Astrocyte (in vitro differentiated cells and primary cell): ENCODE measurements around the gene GSTK1. TPM values are rescaled to one million over a fixed set of nuclear protein-coding genes. Genes with fewer than 3 reads are reported as not detected.

Experiments used
- DNase-seq: peaks from one replicate; pipeline ENCODE4 v3.0.0-alpha.2; 2010; ENCODE audit warnings: low read depth
- FAIRE-seq: peaks from 2 replicates; lab custom pipeline; 2011; peaks lifted over from hg19 to GRCh38; lab: Jason Lieb, UNC
- H2AFZ ChIP-seq: 2 replicates; pipeline ENCODE4 v1.6.0; 2012; ENCODE audit warnings: low read depth, low read length, inconsistent platforms
- H3K27ac ChIP-seq: 2 replicates; pipeline ENCODE4 v1.5.1; 2011; ENCODE audit warnings: low read depth, low read length, inconsistent platforms
- H3K27me3 ChIP-seq: 2 replicates; pipeline ENCODE4 v1.6.0; 2011; ENCODE audit warnings: low read length, inconsistent platforms; ENCODE audit not compliant: insufficient read depth
- H3K36me3 ChIP-seq: 2 replicates; pipeline ENCODE4 v1.5.1; 2011; ENCODE audit warnings: low read length, inconsistent platforms; ENCODE audit not compliant: insufficient read depth
- H3K4me1 ChIP-seq: 2 replicates; pipeline ENCODE4 v1.5.1; 2011; ENCODE audit warnings: low read length, inconsistent platforms; ENCODE audit not compliant: insufficient read depth
- H3K4me2 ChIP-seq: 2 replicates; pipeline ENCODE4 v1.6.0; 2012; ENCODE audit warnings: low read length, inconsistent platforms
- H3K4me3 ChIP-seq: 2 replicates; pipeline ENCODE4 v1.5.1; 2011; ENCODE audit warnings: low read depth, mild to moderate bottlenecking, low read length, inconsistent platforms; ENCODE audit not compliant: insufficient read depth
- H3K79me2 ChIP-seq: 2 replicates; pipeline ENCODE4 v1.6.0; 2012; ENCODE audit warnings: mild to moderate bottlenecking, low read length, inconsistent platforms; ENCODE audit not compliant: insufficient read depth
- H3K9ac ChIP-seq: 2 replicates; pipeline ENCODE4 v1.6.0; 2012; ENCODE audit warnings: mild to moderate bottlenecking, low read length, inconsistent platforms
- H3K9me3 ChIP-seq: 2 replicates; pipeline ENCODE4 v1.5.1; 2012; ENCODE audit warnings: low read depth, mild to moderate bottlenecking, low read length, inconsistent platforms; ENCODE audit not compliant: insufficient read depth
- H4K20me1 ChIP-seq: 2 replicates; pipeline ENCODE4 v1.6.0; 2012; ENCODE audit warnings: low read length, inconsistent platforms; ENCODE audit not compliant: insufficient read depth
- H3K27ac Mint-ChIP-seq: one replicate; pipeline ENCODE4 v1.8.0; 2021; ENCODE audit warnings: mild to moderate bottlenecking, mixed read lengths; ENCODE audit not compliant: unreplicated experiment
- H3K27me3 Mint-ChIP-seq: one replicate; pipeline ENCODE4 v1.8.0; 2021; ENCODE audit warnings: low read depth, mixed read lengths; ENCODE audit not compliant: unreplicated experiment
- H3K36me3 Mint-ChIP-seq: one replicate; pipeline ENCODE4 v1.8.0; 2021; ENCODE audit warnings: low read depth, mixed read lengths; ENCODE audit not compliant: unreplicated experiment
- H3K4me1 Mint-ChIP-seq: one replicate; pipeline ENCODE4 v1.8.0; 2021; ENCODE audit warnings: low read depth, mixed read lengths; ENCODE audit not compliant: unreplicated experiment
- H3K4me3 Mint-ChIP-seq: one replicate; pipeline ENCODE4 v1.8.0; 2021; ENCODE audit warnings: mild to moderate bottlenecking, moderate library complexity, mixed read lengths; ENCODE audit not compliant: unreplicated experiment
- H3K9me3 Mint-ChIP-seq: one replicate; pipeline ENCODE4 v1.8.0; 2021; ENCODE audit warnings: mild to moderate bottlenecking, mixed read lengths; ENCODE audit not compliant: unreplicated experiment
- EZH2 ChIP-seq: IDR thresholded peaks from 2 replicates; pipeline ENCODE4 v1.6.1; 2012; ENCODE audit warnings: mild to moderate bottlenecking, low read length, inconsistent platforms; ENCODE audit not compliant: insufficient read depth
- total RNA-seq: library from RNA; stranded (reverse); gene quantifications from 2 replicates; pipeline ENCODE4 v1.2.1, GENCODE V29; 2021
- TF ChIP-seq, protein P1 (sequence below): IDR thresholded peaks from 2 replicates; pipeline ENCODE4 v1.5.1; 2011; ENCODE audit warnings: low read depth, mild to moderate bottlenecking, inconsistent platforms, low read length, moderate library complexity; ENCODE audit not compliant: insufficient read depth

GSTK1 gene
- total RNA-seq, 1 donor from 2014 or later, result 97.5 TPM

DNA sequence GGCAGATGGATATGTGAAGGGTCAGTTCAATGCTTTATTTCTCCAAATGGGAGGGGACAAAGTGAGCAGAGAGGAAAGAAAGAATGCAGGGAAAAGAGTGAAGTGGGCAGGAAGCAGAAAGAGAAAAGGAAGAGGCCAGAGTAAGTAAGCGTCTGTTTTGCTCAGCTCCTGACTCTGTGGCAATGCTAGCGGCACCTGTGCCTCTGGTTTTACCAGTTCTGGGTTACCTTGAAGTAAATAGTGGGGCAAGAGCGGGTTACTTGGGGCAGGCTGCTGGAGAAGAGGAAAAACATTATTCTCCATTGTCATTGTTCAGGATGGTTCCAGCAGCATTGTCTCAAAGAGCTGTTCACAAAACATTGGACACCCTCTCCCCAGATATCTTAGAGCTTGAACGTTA, 39.5 kb upstream of the GSTK1 start:
- no peak overlapping the region for H3K9ac ChIP-seq
- no peak for TF ChIP-seq EZH2
- TF ChIP-seq, protein P1, sequence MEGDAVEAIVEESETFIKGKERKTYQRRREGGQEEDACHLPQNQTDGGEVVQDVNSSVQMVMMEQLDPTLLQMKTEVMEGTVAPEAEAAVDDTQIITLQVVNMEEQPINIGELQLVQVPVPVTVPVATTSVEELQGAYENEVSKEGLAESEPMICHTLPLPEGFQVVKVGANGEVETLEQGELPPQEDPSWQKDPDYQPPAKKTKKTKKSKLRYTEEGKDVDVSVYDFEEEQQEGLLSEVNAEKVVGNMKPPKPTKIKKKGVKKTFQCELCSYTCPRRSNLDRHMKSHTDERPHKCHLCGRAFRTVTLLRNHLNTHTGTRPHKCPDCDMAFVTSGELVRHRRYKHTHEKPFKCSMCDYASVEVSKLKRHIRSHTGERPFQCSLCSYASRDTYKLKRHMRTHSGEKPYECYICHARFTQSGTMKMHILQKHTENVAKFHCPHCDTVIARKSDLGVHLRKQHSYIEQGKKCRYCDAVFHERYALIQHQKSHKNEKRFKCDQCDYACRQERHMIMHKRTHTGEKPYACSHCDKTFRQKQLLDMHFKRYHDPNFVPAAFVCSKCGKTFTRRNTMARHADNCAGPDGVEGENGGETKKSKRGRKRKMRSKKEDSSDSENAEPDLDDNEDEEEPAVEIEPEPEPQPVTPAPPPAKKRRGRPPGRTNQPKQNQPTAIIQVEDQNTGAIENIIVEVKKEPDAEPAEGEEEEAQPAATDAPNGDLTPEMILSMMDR, result no peak
- H3K9me3 ChIP-seq, result no peaks in the 10 kb centered on the region
- no peaks in the 10 kb centered on the region for H3K36me3 Mint-ChIP-seq
- H3K27me3 Mint-ChIP-seq, result peaks cover 18% of the 10 kb centered on the region
- FAIRE-seq (no peak), DNase-seq (no peak)
- H3K4me1 ChIP-seq, result no peaks in the 10 kb centered on the region
- H3K4me3 Mint-ChIP-seq, result no peak overlapping the region
- no peak overlapping the region for H3K27ac Mint-ChIP-seq
- no peak overlapping the region for H2AFZ ChIP-seq
- no peaks in the 10 kb centered on the region for H3K9me3 Mint-ChIP-seq
- H3K4me3 ChIP-seq, result no peak overlapping the region
- H3K4me2 ChIP-seq, result no peak overlapping the region
- no peaks in the 10 kb centered on the region for H3K79me2 ChIP-seq
- H3K4me1 Mint-ChIP-seq, result no peaks in the 10 kb centered on the region
- no peaks in the 10 kb centered on the region for H3K36me3 ChIP-seq
- no peak overlapping the region for H3K27ac ChIP-seq
- H4K20me1 ChIP-seq, result no peaks in the 10 kb centered on the region
- H3K27me3 ChIP-seq, result peaks cover 6% of the 10 kb centered on the region

DNA sequence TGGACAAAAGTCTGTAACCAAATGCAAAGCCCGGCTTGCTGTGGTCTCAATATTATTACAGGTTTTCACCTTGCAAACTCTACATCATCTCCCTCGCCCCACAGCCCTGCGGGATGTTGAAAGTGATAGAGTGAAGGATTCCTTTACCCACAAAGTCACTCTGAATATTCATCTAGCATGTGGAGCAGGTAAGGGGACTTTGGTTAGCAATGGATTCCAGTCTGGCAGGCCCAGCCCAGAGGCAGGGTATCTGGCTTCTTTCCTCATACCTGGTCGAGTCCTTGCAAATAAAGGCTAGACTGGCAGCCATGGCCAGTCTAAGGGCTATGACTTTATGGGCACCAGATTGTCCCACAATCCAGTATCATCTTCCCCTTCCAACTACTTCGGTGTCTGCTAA, 38.2 kb upstream of the GSTK1 start:
- no peak overlapping the region for H3K4me3 Mint-ChIP-seq
- no peaks in the 10 kb centered on the region for H3K4me1 ChIP-seq
- peaks cover 5% of the 10 kb centered on the region for H3K27me3 ChIP-seq
- H4K20me1 ChIP-seq, result no peaks in the 10 kb centered on the region
- no peaks in the 10 kb centered on the region for H3K36me3 Mint-ChIP-seq
- no peak overlapping the region for H3K27ac ChIP-seq
- FAIRE-seq (no peak), DNase-seq (no peak)
- no peaks in the 10 kb centered on the region for H3K79me2 ChIP-seq
- no peak overlapping the region for H3K9ac ChIP-seq
- no peaks in the 10 kb centered on the region for H3K9me3 ChIP-seq
- TF ChIP-seq, protein P1, result no peak
- no peak for TF ChIP-seq EZH2
- H3K4me1 Mint-ChIP-seq, result no peaks in the 10 kb centered on the region
- no peak overlapping the region for H3K27ac Mint-ChIP-seq
- H3K36me3 ChIP-seq, result no peaks in the 10 kb centered on the region
- no peaks in the 10 kb centered on the region for H3K9me3 Mint-ChIP-seq
- H3K4me3 ChIP-seq, result no peak overlapping the region
- H3K27me3 Mint-ChIP-seq, result peaks cover 16% of the 10 kb centered on the region
- H2AFZ ChIP-seq, result no peak overlapping the region
- no peak overlapping the region for H3K4me2 ChIP-seq

DNA sequence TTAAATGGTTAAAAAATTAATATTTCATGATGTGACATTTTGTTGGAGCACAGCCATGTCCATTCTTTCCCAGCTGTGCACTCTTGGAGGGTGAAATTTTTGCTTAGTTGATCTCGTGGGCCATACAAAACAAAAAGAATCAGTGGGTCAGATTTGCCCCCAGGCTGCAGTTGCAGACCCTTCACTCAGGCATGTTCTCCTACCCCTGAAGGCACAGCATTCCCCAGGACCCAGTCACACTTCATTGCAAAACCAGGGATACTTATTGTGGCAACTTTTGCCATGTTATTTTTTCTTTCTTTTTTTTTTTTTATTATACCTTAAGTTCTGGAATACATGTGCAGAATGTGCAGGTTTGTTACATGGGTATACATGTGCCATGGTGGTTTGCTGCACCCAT, 35.4 kb upstream of the GSTK1 start:
- FAIRE-seq, result no peak
- Mint-ChIP-seq H3K36me3 (no peaks in the 10 kb centered on the region), H3K27ac (no peak overlapping the region)

More for the DNA sequence above, 35.4 kb upstream of the GSTK1 start:
- Mint-ChIP-seq H3K27me3 (peaks cover 10% of the 10 kb centered on the region), H3K4me1 (no peaks in the 10 kb centered on the region), H3K4me3 (no peak overlapping the region), H3K9me3 (no peaks in the 10 kb centered on the region)
- no peak for DNase-seq
- Histone ChIP-seq H3K27ac (no peak overlapping the region), H3K9ac (no peak overlapping the region), H2AFZ (no peak overlapping the region), H4K20me1 (no peaks in the 10 kb centered on the region), H3K36me3 (no peaks in the 10 kb centered on the region), H3K4me2 (no peak overlapping the region), H3K4me3 (no peak overlapping the region), H3K4me1 (no peaks in the 10 kb centered on the region), H3K27me3 (peaks cover 5% of the 10 kb centered on the region), H3K9me3 (no peaks in the 10 kb centered on the region), H3K79me2 (no peaks in the 10 kb centered on the region)
- TF ChIP-seq EZH2, result no peak
- TF ChIP-seq, protein P1, result no peak
